ENCODE measurements around the gene RPEL1.
"Not testable (repeated sequence)": the region's sequence is repeated elsewhere in the genome, so short reads cannot be mapped to it uniquely, and the experiment has no call there.

The RPEL1 gene

GRCh38 chr10:103245587-103245986 lies at the start of gene RPEL1:
Gene RPEL1, plus strand, starts transcription at chr10:103245887. Its CDS starts 110 bp downstream, at chr10:103245997.
- DNase-seq (ENCODE audit: low read depth in 4 of 4, low spot score in 1 of 4): not testable (repeated sequence)

GRCh38 chr10:103196516-103196915 lies 49.2 kb upstream of the RPEL1 start:
- DNase-seq (ENCODE audit: low read depth in 4 of 4, low spot score in 1 of 4): no peak

- DNase-seq (ENCODE audit: low read depth in 4 of 4, low spot score in 1 of 4): no peak
Measured at GRCh38 chr10:103197174-103197573, 48.5 kb upstream of the RPEL1 start.

GRCh38 chr10:103197903-103198302 lies 47.8 kb upstream of the RPEL1 start:
- no peak for DNase-seq (ENCODE audit: low read depth in 4 of 4, low spot score in 1 of 4)

DNA sequence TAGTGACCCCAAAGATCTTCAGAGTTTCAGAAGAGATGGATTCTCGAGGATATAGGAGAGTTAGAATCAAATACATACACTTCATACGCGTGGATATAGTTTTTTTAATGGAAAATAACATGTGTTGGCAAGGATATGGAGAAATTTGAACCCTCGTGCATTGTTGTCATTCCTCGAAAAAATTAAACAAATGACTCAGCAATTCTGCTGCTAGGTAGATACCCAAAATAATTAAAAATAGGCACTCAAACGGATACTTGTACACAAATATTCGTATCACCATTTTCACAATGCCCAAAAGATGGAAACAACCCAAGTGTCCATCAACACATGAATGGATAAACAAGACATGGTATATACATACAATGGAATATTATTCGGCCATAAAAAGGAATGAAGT lies 47.0 kb upstream of the RPEL1 start:
- no peak for DNase-seq (ENCODE audit: low read depth in 4 of 4, low spot score in 1 of 4)

GRCh38 chr10:103199488-103199887 lies 46.2 kb upstream of the RPEL1 start:
- no peak for DNase-seq (ENCODE audit: low read depth in 4 of 4, low spot score in 1 of 4)

DNA sequence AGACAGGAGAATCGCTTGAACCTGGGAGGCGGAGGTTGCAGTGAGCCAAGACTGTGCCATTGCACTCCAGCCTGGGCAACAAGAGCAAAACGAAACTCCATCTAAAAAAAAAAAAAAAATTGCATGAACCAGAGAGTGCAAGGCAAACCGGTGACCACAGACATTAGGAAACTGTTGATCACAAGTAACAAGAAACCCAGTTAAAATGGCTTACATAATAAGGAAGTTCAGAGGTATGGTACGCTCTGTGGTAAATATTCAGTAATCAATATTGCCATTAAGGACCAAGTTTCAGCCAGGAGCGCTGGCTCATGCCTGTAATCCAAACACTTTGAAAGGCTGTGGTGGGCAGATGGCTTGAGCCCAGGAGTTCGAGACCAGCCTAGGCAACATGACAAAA lies 43.4 kb upstream of the RPEL1 start:
- no peak for DNase-seq (ENCODE audit: low read depth in 4 of 4, low spot score in 1 of 4)

- no peak for DNase-seq (ENCODE audit: low read depth in 4 of 4, low spot score in 1 of 4)
Measured at GRCh38 chr10:103203466-103203865, 42.2 kb upstream of the RPEL1 start.

DNA sequence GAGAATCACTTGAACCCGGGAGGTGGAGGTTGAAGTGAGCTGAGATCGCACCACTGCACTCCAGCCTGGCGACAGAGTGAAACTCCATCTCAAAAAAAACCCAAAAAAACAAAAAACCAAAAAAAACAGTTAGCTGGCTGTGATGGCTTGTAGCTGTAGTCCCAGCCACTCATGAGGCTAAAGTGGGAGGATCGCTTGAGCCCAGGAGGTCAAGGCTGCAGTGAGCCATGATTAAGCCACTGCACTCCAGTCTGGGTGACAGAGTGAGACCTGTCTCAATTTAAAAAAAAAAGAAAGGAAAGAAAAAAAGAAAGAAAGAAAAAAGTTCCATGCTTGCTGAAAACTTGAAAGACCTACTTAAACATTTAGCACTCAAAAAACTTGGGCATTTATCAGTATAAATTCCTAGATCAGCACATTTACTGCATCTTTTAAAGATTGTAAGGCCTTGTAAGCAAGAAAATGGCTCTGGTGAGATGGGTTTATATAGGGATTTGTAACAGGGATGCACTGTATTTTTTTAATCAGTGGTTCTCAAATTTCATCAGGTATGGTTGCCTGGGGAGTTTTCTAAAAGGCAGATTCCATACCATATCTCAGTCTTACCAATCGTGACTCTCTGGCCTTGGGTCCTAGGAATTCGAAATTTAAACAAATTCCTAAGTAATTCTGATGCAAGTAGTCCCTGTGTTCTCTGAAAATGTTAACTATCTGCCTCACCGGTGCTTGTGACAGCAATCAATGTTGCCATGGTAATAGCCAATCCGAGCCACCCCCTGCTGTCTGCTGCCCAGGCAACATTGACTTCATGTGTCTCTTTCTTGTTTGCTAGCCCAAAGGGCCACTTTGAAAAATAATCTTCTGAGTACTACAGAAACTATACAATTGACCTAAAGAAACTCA lies 41.1 kb upstream of the RPEL1 start:
- no peak for DNase-seq (ENCODE audit: low read depth in 4 of 4, low spot score in 1 of 4)

DNA sequence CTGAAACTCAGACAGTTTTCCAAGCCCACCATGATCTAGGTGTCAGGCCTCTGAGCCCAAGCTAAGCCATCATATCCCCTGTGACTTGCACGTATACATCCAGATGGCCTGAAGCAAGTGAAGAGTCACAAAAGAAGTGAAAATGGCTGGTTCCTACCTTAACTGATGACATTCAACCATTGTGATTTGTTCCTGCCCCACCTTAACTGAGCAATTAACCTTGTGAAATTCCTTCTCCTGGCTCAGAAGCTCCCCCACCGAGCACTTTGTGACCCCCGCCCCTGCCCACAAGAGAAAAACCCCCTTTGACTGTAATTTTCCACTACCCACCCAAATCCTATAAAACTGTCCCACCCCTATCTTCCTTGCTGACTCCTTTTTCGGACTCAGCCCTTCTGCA lies 40.3 kb upstream of the RPEL1 start:
- not testable (repeated sequence) for DNase-seq (ENCODE audit: low read depth in 4 of 4, low spot score in 1 of 4)

DNA sequence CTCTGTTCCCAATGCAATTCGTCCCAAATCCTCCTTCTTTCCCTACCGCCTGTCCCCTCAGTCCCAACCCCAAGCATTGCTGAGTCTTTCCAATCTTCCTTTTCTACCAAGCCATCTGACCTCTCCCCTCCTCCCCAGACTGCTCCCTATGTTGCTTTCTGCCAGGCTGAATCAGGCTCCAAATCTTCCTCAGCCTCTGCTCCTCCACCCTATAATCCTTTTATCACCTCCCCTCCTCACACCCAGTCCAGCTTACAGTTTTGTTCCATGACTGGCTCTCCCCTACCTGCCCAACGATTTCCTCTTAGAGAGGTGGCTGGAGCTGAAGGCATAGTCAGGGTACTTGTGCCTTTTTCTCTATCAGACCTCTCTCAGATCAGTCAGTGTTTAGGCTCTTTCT lies 39.0 kb upstream of the RPEL1 start:
- not testable (repeated sequence) for DNase-seq (ENCODE audit: low read depth in 4 of 4, low spot score in 1 of 4)

DNA sequence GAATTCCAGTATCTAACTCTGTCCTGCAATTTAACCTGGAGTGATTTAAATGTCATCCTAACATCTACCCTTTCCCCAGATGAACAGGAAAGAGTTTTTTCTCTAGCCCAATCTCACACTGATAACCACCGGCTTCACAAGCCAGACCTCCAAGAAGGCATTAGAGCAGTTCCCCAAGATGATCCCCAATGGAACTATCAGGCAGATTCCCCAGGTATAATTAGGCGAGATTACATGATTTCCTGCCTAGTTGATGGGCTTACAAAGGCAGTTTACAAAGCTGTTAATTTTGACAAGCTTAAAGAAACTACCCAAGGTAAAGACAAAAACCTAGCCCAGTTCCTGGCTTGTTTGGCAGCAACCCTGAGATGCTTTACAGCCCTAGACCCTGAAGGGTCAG lies 38.5 kb upstream of the RPEL1 start:
- DNase-seq (ENCODE audit: low read depth in 4 of 4, low spot score in 1 of 4): no peak

GRCh38 chr10:103207643-103208042 lies 38.0 kb upstream of the RPEL1 start:
- not testable (repeated sequence) for DNase-seq (ENCODE audit: low read depth in 4 of 4, low spot score in 1 of 4)

- DNase-seq (ENCODE audit: low read depth in 4 of 4, low spot score in 1 of 4): not testable (repeated sequence)
Measured at GRCh38 chr10:103210262-103210661, 35.4 kb upstream of the RPEL1 start.

GRCh38 chr10:103215601-103216000 lies 30.1 kb upstream of the RPEL1 start:
- no peak for DNase-seq (ENCODE audit: low read depth in 4 of 4, low spot score in 1 of 4)

DNA sequence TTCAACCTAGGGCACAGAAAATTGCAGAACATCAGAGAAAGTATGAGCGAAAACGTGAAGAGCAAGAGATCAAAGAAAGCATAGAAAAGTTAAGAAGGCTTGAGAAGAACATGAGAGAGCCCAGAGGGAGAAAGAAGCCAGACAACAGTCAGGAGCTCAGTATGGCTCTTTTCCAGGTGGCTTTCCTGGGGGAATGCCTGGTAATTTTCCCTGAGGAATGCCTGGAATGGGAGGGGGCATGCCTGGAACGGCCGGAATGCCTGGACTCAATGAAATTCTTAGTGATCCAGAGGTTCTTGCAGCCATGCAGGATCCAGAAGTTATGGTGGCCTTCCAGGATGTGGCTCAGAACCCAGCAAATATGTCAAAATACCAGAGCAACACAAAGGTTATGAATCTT lies 29.3 kb upstream of the RPEL1 start:
- not testable (repeated sequence) for DNase-seq (ENCODE audit: low read depth in 4 of 4, low spot score in 1 of 4)

DNA sequence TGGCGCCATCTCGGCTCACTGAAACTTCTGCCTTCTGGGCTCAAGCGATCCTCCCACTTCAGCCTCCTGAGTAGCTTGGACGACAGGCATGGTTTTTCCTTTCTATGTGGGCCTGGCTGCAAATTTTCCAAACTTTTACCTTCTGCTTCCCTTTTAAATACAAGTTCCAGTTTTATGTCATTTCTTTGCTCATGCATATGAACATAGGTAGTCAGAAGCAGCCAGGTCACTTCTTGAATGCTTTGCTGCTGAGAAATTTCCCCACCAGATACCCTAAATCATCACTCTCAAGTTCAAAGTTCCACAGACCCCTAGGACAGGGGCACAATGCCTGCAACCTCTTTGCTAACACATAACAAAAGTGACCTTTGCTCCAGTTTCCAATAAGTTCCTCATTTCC lies 21.6 kb upstream of the RPEL1 start:
- DNase-seq (ENCODE audit: low read depth in 4 of 4, low spot score in 1 of 4): no peak

DNA sequence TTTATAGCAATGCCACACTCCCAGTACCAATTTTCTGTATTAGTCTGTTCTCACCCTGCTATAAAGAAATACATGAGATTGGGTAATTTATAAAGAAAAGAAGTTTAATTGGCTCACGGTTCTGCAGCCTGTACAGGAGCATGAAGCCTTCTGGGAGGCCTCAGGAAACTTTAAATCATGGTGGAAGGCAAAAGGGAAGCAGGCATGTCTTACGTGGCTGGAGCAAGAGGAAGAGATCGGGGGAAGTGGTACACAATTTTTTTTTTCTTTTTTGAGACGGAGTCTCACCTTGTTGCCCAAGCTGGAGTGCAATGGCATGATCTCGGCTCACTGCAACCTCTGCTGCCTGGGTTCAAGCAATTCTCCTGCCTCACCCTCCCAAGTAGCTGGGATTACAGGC lies 21.0 kb upstream of the RPEL1 start:
- DNase-seq (ENCODE audit: low read depth in 4 of 4, low spot score in 1 of 4): not testable (repeated sequence)

- no peak for DNase-seq (ENCODE audit: low read depth in 4 of 4, low spot score in 1 of 4)
Measured at GRCh38 chr10:103225939-103226338, 19.7 kb upstream of the RPEL1 start.

- DNase-seq (ENCODE audit: low read depth in 4 of 4, low spot score in 1 of 4): no peak
Measured at GRCh38 chr10:103227416-103227815, 18.3 kb upstream of the RPEL1 start.

GRCh38 chr10:103231047-103231551 lies 14.6 kb upstream of the RPEL1 start:
- DNase-seq (ENCODE audit: low read depth in 4 of 4, low spot score in 1 of 4): no peak

GRCh38 chr10:103232131-103232673 lies 13.5 kb upstream of the RPEL1 start:
- no peak for DNase-seq (ENCODE audit: low read depth in 4 of 4, low spot score in 1 of 4)
